Measurements from ENCODE around the gene GJC3. TPM values are rescaled to one million over a fixed set of nuclear protein-coding genes. Genes with fewer than 3 reads are reported as not detected.

Gene GJC3
- 1 to 10 TPM in 1 of 2 donors, under 1 TPM in 1; 0.82 to 1.4 TPM for total RNA-seq
- polyA plus RNA-seq (2013, experiment 1 of 2): 0.43 TPM
- not detected for polyA plus RNA-seq (2013, experiment 2 of 2)
- long read RNA-seq, experiment 1, partial matches to known transcripts: 0 of 1 reads
- long read RNA-seq, experiment 1, other reads (novel, unspliced or antisense): 0 of 1 reads
- long read RNA-seq, experiment 2, partial matches to known transcripts: 0 of 1 reads
- long read RNA-seq, experiment 2, other reads (novel, unspliced or antisense): 0 of 1 reads
- long read RNA-seq, experiment 3, partial matches to known transcripts: 0 of 1 reads
- long read RNA-seq, experiment 3, other reads (novel, unspliced or antisense): 1 of 1 reads
- long read RNA-seq, experiment 4, partial matches to known transcripts: 0 of 1 reads
- long read RNA-seq, experiment 4, other reads (novel, unspliced or antisense): 0 of 1 reads

- H3K4me1 ChIP-seq (ENCODE audit: control insufficient read depth, insufficient read depth, low read length): no peaks in the 10 kb centered on the region
- WGBS, 2 experiments (ENCODE audit: insufficient coverage in 1 of 2, insufficient read length in 1 of 2): 26 to 29% methylated on average over 15 to 20 of the region's 22 CpGs
- peak within 1 kb of the TSS; percentile 72 for H3K4me3 Mint-ChIP-seq
- no peaks in the 10 kb centered on the region for H3K36me3 Mint-ChIP-seq (ENCODE audit: low read depth)
- H3K4me3 ChIP-seq (ENCODE audit: low read length): peak within 1 kb of the TSS; percentile 77
- H3K27me3 ChIP-seq (ENCODE audit: control insufficient read depth, insufficient read depth, low read length, poor library complexity, severe bottlenecking): peaks cover 49% of the 10 kb centered on the region
- H3K9me3 Mint-ChIP-seq: no peaks in the 10 kb centered on the region
- H3K9ac ChIP-seq (ENCODE audit: extremely low read depth, low read length, poor library complexity, severe bottlenecking): no peak within 1 kb of the TSS
- H3K27ac Mint-ChIP-seq: peak within 1 kb of the TSS; percentile 90
- DNase-seq: peak; percentile 91
- peaks cover 14% of the 10 kb centered on the region for H3K4me1 Mint-ChIP-seq
- H3K9me3 ChIP-seq (ENCODE audit: control insufficient read depth, low read length): no peaks in the 10 kb centered on the region
- H3K27ac ChIP-seq (ENCODE audit: low read depth, low read length): no peak within 1 kb of the TSS
- H3K27me3 Mint-ChIP-seq (ENCODE audit: insufficient read depth): peaks cover 14% of the 10 kb centered on the region
- peak; percentile 72 for TF ChIP-seq CTCF (conservative IDR thresholded peaks at IDR 0.05)
- no peaks in the 10 kb centered on the region for H3K36me3 ChIP-seq (ENCODE audit: control insufficient read depth, insufficient read depth, low read length)
Measured at GRCh38 chr7:99928994-99929729, at the start of gene GJC3. GJC3 (minus strand) TSS chr7:99929620; CDS start chr7:99929620, 0 bp downstream.

- Histone ChIP-seq H3K4me3 (ENCODE audit: low read length) (no peak overlapping the region), H3K27ac (ENCODE audit: low read depth, low read length) (no peak overlapping the region), H3K9ac (ENCODE audit: extremely low read depth, low read length, poor library complexity, severe bottlenecking) (no peak overlapping the region), H3K27me3 (ENCODE audit: control insufficient read depth, insufficient read depth, low read length, poor library complexity, severe bottlenecking) (no peaks in the 10 kb centered on the region), H3K9me3 (ENCODE audit: control insufficient read depth, low read length) (no peaks in the 10 kb centered on the region), H3K4me1 (ENCODE audit: control insufficient read depth, insufficient read depth, low read length) (no peaks in the 10 kb centered on the region), H3K36me3 (ENCODE audit: control insufficient read depth, insufficient read depth, low read length) (no peaks in the 10 kb centered on the region)
- Mint-ChIP-seq H3K36me3 (ENCODE audit: low read depth) (no peaks in the 10 kb centered on the region), H3K27me3 (ENCODE audit: insufficient read depth) (peaks cover 6% of the 10 kb centered on the region), H3K9me3 (no peaks in the 10 kb centered on the region), H3K4me1 (no peaks in the 10 kb centered on the region), H3K4me3 (no peak overlapping the region), H3K27ac (no peak overlapping the region)
- no peak for TF ChIP-seq CTCF (conservative IDR thresholded peaks at IDR 0.05)
- 84 to 88% methylated on average over 13 of the region's 13 CpGs for WGBS, 2 experiments (ENCODE audit: insufficient coverage in 1 of 2, insufficient read length in 1 of 2)
- DNase-seq: no peak
Measured at GRCh38 chr7:99976626-99977025, 47.2 kb upstream of the GJC3 start.

- peaks cover 6% of the 10 kb centered on the region for H3K27me3 Mint-ChIP-seq (ENCODE audit: insufficient read depth)
- H3K27ac Mint-ChIP-seq: no peak within 1 kb of the TSS
- no peak within 1 kb of the TSS for H3K9ac ChIP-seq (ENCODE audit: extremely low read depth, low read length, poor library complexity, severe bottlenecking)
Measured at GRCh38 chr7:99975782-99976521, 46.5 kb upstream of the GJC3 start, which contains the start of gene AZGP1. AZGP1 (minus strand) TSS chr7:99976031; CDS start chr7:99976020, 11 bp downstream.

More at GRCh38 chr7:99975782-99976521, 46.5 kb upstream of the GJC3 start, which contains the start of gene AZGP1:
- no peaks in the 10 kb centered on the region for H3K27me3 ChIP-seq (ENCODE audit: control insufficient read depth, insufficient read depth, low read length, poor library complexity, severe bottlenecking)
- H3K4me3 ChIP-seq (ENCODE audit: low read length): no peak within 1 kb of the TSS
- no peak within 1 kb of the TSS for H3K4me3 Mint-ChIP-seq
- H3K4me1 ChIP-seq (ENCODE audit: control insufficient read depth, insufficient read depth, low read length): no peaks in the 10 kb centered on the region
- no peak within 1 kb of the TSS for H3K27ac ChIP-seq (ENCODE audit: low read depth, low read length)
- no peaks in the 10 kb centered on the region for H3K36me3 ChIP-seq (ENCODE audit: control insufficient read depth, insufficient read depth, low read length)
- no peaks in the 10 kb centered on the region for H3K4me1 Mint-ChIP-seq
- H3K9me3 Mint-ChIP-seq: no peaks in the 10 kb centered on the region
- no peaks in the 10 kb centered on the region for H3K36me3 Mint-ChIP-seq (ENCODE audit: low read depth)
- TF ChIP-seq CTCF (conservative IDR thresholded peaks at IDR 0.05): no peak
- H3K9me3 ChIP-seq (ENCODE audit: control insufficient read depth, low read length): no peaks in the 10 kb centered on the region
- 91 to 94% methylated on average over 3 to 5 of the region's 5 CpGs for WGBS, 2 experiments (ENCODE audit: insufficient coverage in 1 of 2, insufficient read length in 1 of 2)
- no peak for DNase-seq
